ENCODE results near the gene TMPRSS11A.

The TMPRSS11A gene

GRCh38 chr4:67963356-67963755 is at the start of gene TMPRSS11A:
TSS of gene TMPRSS11A (minus strand) at chr4:67963493. CDS start at chr4:67963393, 100 bp downstream.
- DNase-seq = no peak

- no peak for DNase-seq
Measured at GRCh38 chr4:68011684-68012083, 48.4 kb upstream of the TMPRSS11A start.

- no peak for DNase-seq
Measured at GRCh38 chr4:68002906-68003305, 39.6 kb upstream of the TMPRSS11A start.

GRCh38 chr4:67996127-67996526 is 32.8 kb upstream of the TMPRSS11A start:
- DNase-seq = no peak

GRCh38 chr4:67988991-67989390 is 25.7 kb upstream of the TMPRSS11A start:
- no peak for DNase-seq

- no peak for DNase-seq
Measured at GRCh38 chr4:67983333-67983732, 20.0 kb upstream of the TMPRSS11A start.

- no peak for DNase-seq
Measured at GRCh38 chr4:67980512-67980911, 17.2 kb upstream of the TMPRSS11A start.

GRCh38 chr4:67973608-67974007 is 10.3 kb upstream of the TMPRSS11A start:
- DNase-seq = no peak

- no peak for DNase-seq
Measured at GRCh38 chr4:67954890-67955289, 8.4 kb downstream of the TMPRSS11A start.

GRCh38 chr4:67941074-67941473 is 22.2 kb downstream of the TMPRSS11A start:
- DNase-seq = no peak

- no peak for DNase-seq
Measured at GRCh38 chr4:67940506-67940905, 22.8 kb downstream of the TMPRSS11A start.

GRCh38 chr4:67939195-67939594 is 24.1 kb downstream of the TMPRSS11A start:
- no peak for DNase-seq

- no peak for DNase-seq
Measured at GRCh38 chr4:67935888-67936287, 27.4 kb downstream of the TMPRSS11A start.

GRCh38 chr4:67934628-67935027 is 28.7 kb downstream of the TMPRSS11A start:
- DNase-seq = no peak

GRCh38 chr4:67933755-67934154 is 29.5 kb downstream of the TMPRSS11A start:
- DNase-seq = no peak

GRCh38 chr4:67933038-67933437 is 30.3 kb downstream of the TMPRSS11A start:
- DNase-seq = no peak

- DNase-seq = no peak
Measured at GRCh38 chr4:67931256-67931655, 32.0 kb downstream of the TMPRSS11A start.

- no peak for DNase-seq
Measured at GRCh38 chr4:67929426-67929825, 33.9 kb downstream of the TMPRSS11A start.

GRCh38 chr4:67928546-67928945 is 34.7 kb downstream of the TMPRSS11A start:
- DNase-seq = no peak

- no peak for DNase-seq
Measured at GRCh38 chr4:67927251-67927650, 36.0 kb downstream of the TMPRSS11A start.

GRCh38 chr4:67926485-67926884 is 36.8 kb downstream of the TMPRSS11A start:
- no peak for DNase-seq

- no peak for DNase-seq
Measured at GRCh38 chr4:67922697-67923096, 40.6 kb downstream of the TMPRSS11A start.

- no peak for DNase-seq
Measured at GRCh38 chr4:67918428-67918827, 44.9 kb downstream of the TMPRSS11A start.

- DNase-seq = no peak
Measured at GRCh38 chr4:67915400-67915966, 47.8 kb downstream of the TMPRSS11A start.

GRCh38 chr4:67912080-67912479 is 51.2 kb downstream of the TMPRSS11A start:
- no peak for DNase-seq

GRCh38 chr4:67911638-67912037 is 51.7 kb downstream of the TMPRSS11A start:
- no peak for DNase-seq
